HG03378 (cell line): ENCODE measurements around the gene KNDC1.

Experiments
- ATAC-seq: cut with Tn5 transposase; IDR thresholded peaks from one replicate; pipeline ENCODE4 v1.9.1; 2021; ENCODE audit warnings: mild to moderate bottlenecking, moderate library complexity; ENCODE audit not compliant: unreplicated experiment

The KNDC1 gene

GRCh38 chr10:133202778-133203651 lies 43.0 kb downstream of the KNDC1 start:
- no peak for ATAC-seq

- no peak for ATAC-seq
Observed at GRCh38 chr10:133203652-133204195, 43.7 kb downstream of the KNDC1 start.

GRCh38 chr10:133204226-133205015 lies 44.4 kb downstream of the KNDC1 start:
- ATAC-seq = no peak

- no peak for ATAC-seq
Observed at GRCh38 chr10:133205146-133205545, 45.1 kb downstream of the KNDC1 start.

- no peak for ATAC-seq
Observed at GRCh38 chr10:133206356-133207040, 46.5 kb downstream of the KNDC1 start.

- ATAC-seq = no peak
Observed at GRCh38 chr10:133207041-133207600, 47.1 kb downstream of the KNDC1 start.

- no peak for ATAC-seq
Observed at GRCh38 chr10:133207627-133208026, 47.6 kb downstream of the KNDC1 start.

GRCh38 chr10:133208466-133208865 lies 48.4 kb downstream of the KNDC1 start:
- ATAC-seq = no peak

- ATAC-seq = no peak
Observed at GRCh38 chr10:133209117-133209516, 49.1 kb downstream of the KNDC1 start.

GRCh38 chr10:133209641-133210040 lies 49.6 kb downstream of the KNDC1 start:
- ATAC-seq = no peak

- no peak for ATAC-seq
Observed at GRCh38 chr10:133210398-133211140, 50.5 kb downstream of the KNDC1 start.

- ATAC-seq = no peak
Observed at GRCh38 chr10:133211141-133211830, 51.3 kb downstream of the KNDC1 start.

- no peak for ATAC-seq
Observed at GRCh38 chr10:133211959-133212852, 52.2 kb downstream of the KNDC1 start.

GRCh38 chr10:133212853-133213494 lies 53.0 kb downstream of the KNDC1 start:
- ATAC-seq = no peak

GRCh38 chr10:133213641-133214467 lies 53.8 kb downstream of the KNDC1 start:
- no peak for ATAC-seq

GRCh38 chr10:133214468-133215410 lies 54.7 kb downstream of the KNDC1 start:
- no peak for ATAC-seq
